Bronchial epithelial cell (primary cell): ENCODE data around the gene FCHO2. TPM values are rescaled to one million over a fixed set of nuclear protein-coding genes. Genes with fewer than 3 reads are reported as not detected.

Source experiments
- DNase-seq: peaks from one replicate; pipeline ENCODE4 v3.0.0-alpha.2; 2010; ENCODE audit warnings: low read depth
- FAIRE-seq: peaks from 2 replicates; lab custom pipeline; 2011; peaks lifted over from hg19 to GRCh38; lab: Jason Lieb, UNC
- H3K27me3 ChIP-seq: 2 replicates; pipeline ENCODE4 v1.5.1; 2011; ENCODE audit warnings: low read length; ENCODE audit not compliant: control insufficient read depth, insufficient read depth
- H3K36me3 ChIP-seq: 2 replicates; pipeline ENCODE4 v1.5.1; 2011; ENCODE audit warnings: low read length; ENCODE audit not compliant: control insufficient read depth, insufficient read depth
- H3K4me3 ChIP-seq: 2 replicates; pipeline ENCODE4 v1.5.1; 2011; ENCODE audit warnings: mild to moderate bottlenecking, low read depth, low read length, control low read depth
- CTCF ChIP-seq: IDR thresholded peaks from 2 replicates; pipeline ENCODE4 v1.5.1; 2011; ENCODE audit warnings: mild to moderate bottlenecking, moderate library complexity, low read length, control low read depth, inconsistent platforms; ENCODE audit not compliant: insufficient read depth, severe bottlenecking
- total RNA-seq: library from RNA; depleted of rRNA; stranded (reverse); fragments of >200 nt; gene quantifications from 2 replicates; pipeline ENCODE4 v1.2.1, GENCODE V29; 2014

FCHO2 gene
- total RNA-seq, 1 donor from 2014 or later: 10.5 TPM

- DNase-seq (no peak), FAIRE-seq (no peak)
- Histone ChIP-seq H3K4me3 (no peak overlapping the region), H3K36me3 (peaks cover 5% of the 10 kb centered on the region), H3K27me3 (no peaks in the 10 kb centered on the region)
- TF ChIP-seq CTCF: no peak
Observed at GRCh38 chr5:73028991-73029595, 73.3 kb downstream of the FCHO2 start.

GRCh38 chr5:73030531-73030930, 74.7 kb downstream of the FCHO2 start:
- Histone ChIP-seq H3K4me3 (no peak overlapping the region), H3K36me3 (peaks cover 4% of the 10 kb centered on the region), H3K27me3 (no peaks in the 10 kb centered on the region)
- no peak for FAIRE-seq
- TF ChIP-seq CTCF: no peak
- peak; percentile 48 for DNase-seq

GRCh38 chr5:73030995-73031394, 75.2 kb downstream of the FCHO2 start:
- Histone ChIP-seq H3K4me3 (no peak overlapping the region), H3K36me3 (peaks cover 2% of the 10 kb centered on the region), H3K27me3 (no peaks in the 10 kb centered on the region)
- DNase-seq: peak; percentile 94
- no peak for TF ChIP-seq CTCF
- FAIRE-seq: no peak

GRCh38 chr5:73031839-73032238, 76.0 kb downstream of the FCHO2 start:
- Histone ChIP-seq H3K36me3 (peaks cover 2% of the 10 kb centered on the region), H3K4me3 (no peak overlapping the region), H3K27me3 (no peaks in the 10 kb centered on the region)
- DNase-seq (peak; percentile 75), FAIRE-seq (no peak)
- TF ChIP-seq CTCF: no peak

- no peaks in the 10 kb centered on the region for H3K27me3 ChIP-seq
- DNase-seq (no peak), FAIRE-seq (no peak)
- H3K4me3 ChIP-seq: no peak overlapping the region
- TF ChIP-seq CTCF: no peak
- H3K36me3 ChIP-seq: peaks cover 2% of the 10 kb centered on the region
Observed at GRCh38 chr5:73032635-73033034, 76.8 kb downstream of the FCHO2 start.

- FAIRE-seq (no peak), DNase-seq (no peak)
- H3K4me3 ChIP-seq: no peak overlapping the region
- TF ChIP-seq CTCF: no peak
- no peaks in the 10 kb centered on the region for H3K27me3 ChIP-seq
- peaks cover 2% of the 10 kb centered on the region for H3K36me3 ChIP-seq
Observed at GRCh38 chr5:73037545-73037944, 81.7 kb downstream of the FCHO2 start.
